HepG2 (cell line): ENCODE data around the gene IL32. TPM values are rescaled to one million over a fixed set of nuclear protein-coding genes. Genes with fewer than 3 reads are reported as not detected.

Source experiments
- ARHGAP35 ChIP-seq: sonication (generic); formaldehyde crosslinking; IDR thresholded peaks from 2 replicates; pipeline ENCODE4 v1.9.0; 2022; ENCODE audit warnings: mild to moderate bottlenecking, inconsistent platforms, moderate library complexity, missing genetic modification reagents, borderline replicate concordance
- ATF1 ChIP-seq: IDR thresholded peaks from 2 replicates; pipeline ENCODE4 v1.6.1; 2016; ENCODE audit warnings: mild to moderate bottlenecking, control low read depth
- BRD4 ChIP-seq: sonication (generic); formaldehyde crosslinking; IDR thresholded peaks from 2 replicates; pipeline ENCODE4 v1.4.0; 2020; ENCODE audit warnings: missing genetic modification reagents
- DR1 ChIP-seq: sonication (generic); formaldehyde crosslinking; IDR thresholded peaks from 2 replicates; pipeline ENCODE4 v1.8.0; 2021; ENCODE audit warnings: mild to moderate bottlenecking, missing genetic modification reagents, inconsistent platforms
- ELF3 ChIP-seq: IDR thresholded peaks from 2 replicates; pipeline ENCODE4 v1.6.1; 2016; ENCODE audit warnings: missing genetic modification reagents, missing compliant biosample characterization
- KAT7 ChIP-seq: IDR thresholded peaks from 2 replicates; pipeline ENCODE4 v1.6.1; 2018; ENCODE audit warnings: borderline replicate concordance, missing compliant biosample characterization
- MAF1 ChIP-seq: sonication (generic); formaldehyde crosslinking; IDR thresholded peaks from 2 replicates; pipeline ENCODE4 v1.5.0; 2020; ENCODE audit warnings: missing genetic modification reagents, borderline replicate concordance
- MXI1 ChIP-seq: IDR thresholded peaks from 3 replicates; pipeline ENCODE4 v1.6.1; 2012; ENCODE audit warnings: low read depth, low read length, inconsistent platforms, borderline replicate concordance
- NCOA1 ChIP-seq: sonication (generic); formaldehyde crosslinking; IDR thresholded peaks from 2 replicates; pipeline ENCODE4 v1.9.0; 2021; ENCODE audit warnings: missing genetic modification reagents
- NCOR1 ChIP-seq: fragments of 200-600 bp; sonication (generic); IDR thresholded peaks from 2 replicates; pipeline ENCODE4 v1.7.0; 2017; ENCODE audit warnings: antibody characterized with exemption, low read length, borderline replicate concordance
- PCBP1 ChIP-seq: fragments of 200-400 bp; formaldehyde crosslinking; IDR thresholded peaks from 2 replicates; pipeline ENCODE4 v1.6.1; 2017; ENCODE audit warnings: mild to moderate bottlenecking, low read depth, low read length, borderline replicate concordance
- PTBP1 ChIP-seq: fragments of 200-400 bp; formaldehyde crosslinking; IDR thresholded peaks from 2 replicates; pipeline ENCODE4 v1.6.1; 2018; ENCODE audit warnings: low read length, low read depth; ENCODE audit not compliant: poor library complexity, severe bottlenecking
- SMAD9 ChIP-seq: sonication (generic); formaldehyde crosslinking; IDR thresholded peaks from 2 replicates; pipeline ENCODE4 v1.5.1; 2020; ENCODE audit warnings: mild to moderate bottlenecking, missing genetic modification reagents
- ZHX2 ChIP-seq, 2 experiments: sonication (generic) in 1 of 2; formaldehyde crosslinking in 1 of 2; IDR thresholded peaks; 2 replicates each; pipeline versions ENCODE4 v1.6.1 to v1.9.0; 2014 to 2022; ENCODE audit warnings: antibody characterized with exemption in 1 of 2, borderline replicate concordance in 1 of 2, inconsistent platforms in 1 of 2, low read depth in 1 of 2, missing genetic modification reagents in 1 of 2
- ZNF224 ChIP-seq: sonication (generic); formaldehyde crosslinking; IDR thresholded peaks from 2 replicates; pipeline ENCODE4 v1.5.0; 2020; ENCODE audit warnings: mild to moderate bottlenecking, missing genetic modification reagents
- ZNF274 ChIP-seq: sonication (generic); formaldehyde crosslinking; IDR thresholded peaks from 2 replicates; pipeline ENCODE4 v1.5.1; 2020; ENCODE audit warnings: mild to moderate bottlenecking, missing genetic modification reagents
- ZNF7 ChIP-seq: IDR thresholded peaks from 2 replicates; pipeline ENCODE4 v1.6.1; 2016; ENCODE audit warnings: missing biosample characterization, missing genetic modification reagents
- ZNF782 ChIP-seq: sonication (generic); formaldehyde crosslinking; IDR thresholded peaks from 2 replicates; pipeline ENCODE4 v1.4.0; 2020; ENCODE audit warnings: missing genetic modification reagents, mild to moderate bottlenecking, borderline replicate concordance
- polyA plus RNA-seq, 8 experiments: library from polyadenylated mRNA; depleted of rRNA in 3 of 8; stranded (reverse) in 7 of 8; unstranded in 1 of 8; fragments of >200 nt; fragmentation: Illumina TruSeq in 4 of 8; extraction: Trizol in 4 of 8; gene quantifications; 2 replicates each; pipeline versions ENCODE4 v1.2.1 to v1.2.3, GENCODE V29; 2011 to 2016; ENCODE audit warnings: low read depth in 4 of 8, missing spikeins in 1 of 8, mixed read lengths in 1 of 8; ENCODE audit not compliant: insufficient read depth in 1 of 8
- total RNA-seq, 5 experiments: library from RNA; depleted of rRNA; stranded (reverse); fragments of >200 nt; fragmentation: Illumina TruSeq; extraction: Trizol; gene quantifications; 2 replicates each; pipeline ENCODE4 v1.2.3, GENCODE V29; 2016; ENCODE audit warnings: low read depth in 1 of 5
- TF ChIP-seq, protein P1 (sequence below): sonication (generic); formaldehyde crosslinking; IDR thresholded peaks from 2 replicates; pipeline ENCODE4 v1.5.0; 2020; ENCODE audit warnings: mild to moderate bottlenecking, missing genetic modification reagents

IL32 gene
- total and polyA plus RNA-seq, 2 of the 13 experiments (the other 11 are each of a cell fraction or from before 2014, with no cell fraction given): 115 to 165 TPM

DNA sequence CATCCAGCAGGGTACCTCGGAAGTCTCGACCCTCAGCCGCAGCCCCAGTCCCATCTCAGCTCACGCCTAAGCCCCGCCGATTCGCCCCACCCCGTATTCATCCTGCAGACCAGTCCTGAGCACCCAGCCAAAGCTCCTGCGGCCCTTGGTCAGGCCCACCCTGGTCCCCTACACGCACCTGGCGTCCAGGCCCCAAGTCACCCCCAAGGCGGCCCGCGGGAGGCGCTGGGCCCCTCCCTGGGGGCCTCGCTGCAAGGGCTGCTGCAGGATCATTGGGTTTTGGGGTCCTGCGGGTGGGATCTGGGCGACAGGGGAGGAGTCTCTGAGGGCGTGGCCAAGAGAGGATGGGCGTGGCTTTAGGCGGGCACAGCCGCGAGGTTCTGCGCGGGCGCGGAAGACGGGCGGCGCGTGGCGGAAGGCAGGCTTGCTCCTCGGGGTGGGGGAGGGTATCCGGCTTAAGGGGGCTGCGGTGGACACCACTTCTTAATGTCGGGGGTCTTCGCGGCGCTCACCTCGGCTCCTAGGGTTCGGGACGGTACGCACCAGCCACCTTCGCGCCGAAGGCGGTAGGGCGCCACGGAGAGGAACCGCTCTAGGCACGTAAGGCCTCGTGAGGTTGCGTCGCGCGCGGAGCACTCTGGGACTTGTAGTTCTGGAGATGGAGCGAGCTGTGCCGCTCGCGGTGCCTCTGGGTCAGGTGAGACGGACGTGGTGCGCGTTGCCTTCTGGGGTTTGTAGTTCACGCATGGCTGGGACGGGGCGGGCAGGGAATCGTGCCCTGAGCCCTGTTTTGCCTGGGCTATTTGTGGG, 41.6 kb upstream of the IL32 start, which contains the start of the genes HCFC1R1 and THOC6 (continued):
- TF ChIP-seq ZNF7 (no peak), NCOA1 (CRISPR knock-in tag) (no peak), ATF1 (peak; percentile 82), ARHGAP35 (CRISPR knock-in tag) (peak; percentile 67; the same call in 1 of the 2 replicates), MAF1 (CRISPR knock-in tag) (no peak), ZNF782 (CRISPR knock-in tag) (0 out of 2 replicates have a peak, but pooled peaks have one; percentile 64), ZHX2 (IDR thresholded peaks at IDR 0.05; ENCODE audit: low read depth) (peak; percentile 75; the same call in 1 of the 2 replicates), ZHX2 (CRISPR knock-in tag; IDR thresholded peaks at IDR 0.05; ENCODE audit: borderline replicate concordance) (no peak), NCOR1 (peak; percentile 30; the same call in 1 of the 2 replicates), DR1 (peak; percentile 25; the same call in 1 of the 2 replicates), PCBP1 (peak; percentile 96), BRD4 (CRISPR knock-in tag) (no peak; the same call in 1 of the 2 replicates), ELF3 (CRISPR knock-in tag) (peak; percentile 83), KAT7 (CRISPR knock-in tag) (no peak), PTBP1 (peak; percentile 90), ZNF274 (CRISPR knock-in tag) (peak; percentile 82), MXI1 (peak; percentile 71; the same call in 2 of the 3 replicates), ZNF224 (CRISPR knock-in tag) (no peak), SMAD9 (CRISPR knock-in tag) (no peak)
- TF ChIP-seq, protein P1, sequence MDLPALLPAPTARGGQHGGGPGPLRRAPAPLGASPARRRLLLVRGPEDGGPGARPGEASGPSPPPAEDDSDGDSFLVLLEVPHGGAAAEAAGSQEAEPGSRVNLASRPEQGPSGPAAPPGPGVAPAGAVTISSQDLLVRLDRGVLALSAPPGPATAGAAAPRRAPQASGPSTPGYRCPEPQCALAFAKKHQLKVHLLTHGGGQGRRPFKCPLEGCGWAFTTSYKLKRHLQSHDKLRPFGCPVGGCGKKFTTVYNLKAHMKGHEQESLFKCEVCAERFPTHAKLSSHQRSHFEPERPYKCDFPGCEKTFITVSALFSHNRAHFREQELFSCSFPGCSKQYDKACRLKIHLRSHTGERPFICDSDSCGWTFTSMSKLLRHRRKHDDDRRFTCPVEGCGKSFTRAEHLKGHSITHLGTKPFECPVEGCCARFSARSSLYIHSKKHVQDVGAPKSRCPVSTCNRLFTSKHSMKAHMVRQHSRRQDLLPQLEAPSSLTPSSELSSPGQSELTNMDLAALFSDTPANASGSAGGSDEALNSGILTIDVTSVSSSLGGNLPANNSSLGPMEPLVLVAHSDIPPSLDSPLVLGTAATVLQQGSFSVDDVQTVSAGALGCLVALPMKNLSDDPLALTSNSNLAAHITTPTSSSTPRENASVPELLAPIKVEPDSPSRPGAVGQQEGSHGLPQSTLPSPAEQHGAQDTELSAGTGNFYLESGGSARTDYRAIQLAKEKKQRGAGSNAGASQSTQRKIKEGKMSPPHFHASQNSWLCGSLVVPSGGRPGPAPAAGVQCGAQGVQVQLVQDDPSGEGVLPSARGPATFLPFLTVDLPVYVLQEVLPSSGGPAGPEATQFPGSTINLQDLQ (CRISPR knock-in tag): no peak
